Stimulated activated effector memory CD8-positive, alpha-beta T cell treated with anti-CD3 and anti-CD28 coated beads, Interleukin-12 subunit alpha, Interleukin-12 subunit beta, amount 100 ng/mL, for 72 hours (primary cell): Measurements from ENCODE around the gene TWNK.
A peak's percentile ranks its signal among the peaks of the same experiment; 100 is the strongest.

ENCODE experiments used
- ATAC-seq: fragments of 150-1000 bp; cut with Tn5 transposase; 2 replicates; pipeline ENCODE4 v1.10.0; 2021
- DNase-seq, 2 donors: peaks; one replicate each; pipeline ENCODE4 v3.0.0; 2021 to 2022; ENCODE audit warnings: low spot score in 2 of 2
- H3K27ac Mint-ChIP-seq: one replicate; pipeline ENCODE4 v1.8.0; 2022; ENCODE audit warnings: mild to moderate bottlenecking, mixed read lengths
- H3K36me3 Mint-ChIP-seq: one replicate; pipeline ENCODE4 v1.8.0; 2022; ENCODE audit warnings: mild to moderate bottlenecking, mixed read lengths
- H3K4me1 Mint-ChIP-seq: one replicate; pipeline ENCODE4 v1.8.0; 2022; ENCODE audit warnings: mixed read lengths
- H3K4me3 Mint-ChIP-seq: one replicate; pipeline ENCODE4 v1.8.0; 2022; ENCODE audit warnings: mild to moderate bottlenecking, mixed read lengths
- H3K9me3 Mint-ChIP-seq: one replicate; pipeline ENCODE4 v1.8.0; 2022; ENCODE audit warnings: mixed read lengths

The TWNK gene

GRCh38 chr10:101007915-101008822, 20.8 kb downstream of the TWNK start:
- Mint-ChIP-seq H3K4me1 (peaks cover 7% of the 10 kb centered on the region), H3K27ac (no peak overlapping the region), H3K9me3 (no peaks in the 10 kb centered on the region), H3K4me3 (no peak overlapping the region), H3K36me3 (no peaks in the 10 kb centered on the region)
- DNase-seq, result no peak
- ATAC-seq, result no peak

- Mint-ChIP-seq H3K36me3 (no peaks in the 10 kb centered on the region), H3K4me1 (peaks cover 12% of the 10 kb centered on the region), H3K27ac (no peak overlapping the region), H3K9me3 (no peaks in the 10 kb centered on the region), H3K4me3 (no peak overlapping the region)
- DNase-seq (no peak), ATAC-seq (no peak)
These were observed 21.6 kb downstream of the TWNK start for GRCh38 chr10:101008823-101009423.

- DNase-seq, result no peak
- no peak overlapping the region for H3K4me3 Mint-ChIP-seq
- H3K4me1 Mint-ChIP-seq, result peaks cover 26% of the 10 kb centered on the region
- no peaks in the 10 kb centered on the region for H3K36me3 Mint-ChIP-seq
- H3K9me3 Mint-ChIP-seq, result no peaks in the 10 kb centered on the region
- no peak for ATAC-seq
- H3K27ac Mint-ChIP-seq, result no peak overlapping the region
These were observed 23.0 kb downstream of the TWNK start for GRCh38 chr10:101010329-101010728.

- H3K4me1 Mint-ChIP-seq, result peaks cover 28% of the 10 kb centered on the region
- no peak overlapping the region for H3K27ac Mint-ChIP-seq
- H3K9me3 Mint-ChIP-seq, result no peaks in the 10 kb centered on the region
- no peak overlapping the region for H3K4me3 Mint-ChIP-seq
- DNase-seq, result no peak
- ATAC-seq, result no peak
- H3K36me3 Mint-ChIP-seq, result no peaks in the 10 kb centered on the region
These were observed 24.4 kb downstream of the TWNK start for GRCh38 chr10:101011517-101012423.

GRCh38 chr10:101012525-101013364, 25.4 kb downstream of the TWNK start:
- Mint-ChIP-seq H3K9me3 (no peaks in the 10 kb centered on the region), H3K4me3 (peak overlapping the region; percentile 32), H3K36me3 (peaks cover 4% of the 10 kb centered on the region), H3K27ac (peak overlapping the region; percentile 70), H3K4me1 (peaks cover 28% of the 10 kb centered on the region)
- peak; percentile 92 for ATAC-seq
- DNase-seq, result peak; percentile 73 to 89

GRCh38 chr10:101013365-101013825, 26.1 kb downstream of the TWNK start:
- H3K4me1 Mint-ChIP-seq, result peaks cover 31% of the 10 kb centered on the region
- DNase-seq (no peak), ATAC-seq (no peak)
- H3K27ac Mint-ChIP-seq, result peak overlapping the region; percentile 70
- peaks cover 6% of the 10 kb centered on the region for H3K36me3 Mint-ChIP-seq
- H3K4me3 Mint-ChIP-seq, result peak overlapping the region; percentile 32
- no peaks in the 10 kb centered on the region for H3K9me3 Mint-ChIP-seq

GRCh38 chr10:101014230-101014884, 27.0 kb downstream of the TWNK start:
- no peak overlapping the region for H3K27ac Mint-ChIP-seq
- H3K4me1 Mint-ChIP-seq, result peaks cover 40% of the 10 kb centered on the region
- peaks cover 6% of the 10 kb centered on the region for H3K36me3 Mint-ChIP-seq
- ATAC-seq, result peak; percentile 37
- DNase-seq, result peak; percentile 79 to 90
- no peak overlapping the region for H3K4me3 Mint-ChIP-seq
- H3K9me3 Mint-ChIP-seq, result no peaks in the 10 kb centered on the region

GRCh38 chr10:101014966-101015581, 27.7 kb downstream of the TWNK start:
- H3K36me3 Mint-ChIP-seq, result peaks cover 6% of the 10 kb centered on the region
- ATAC-seq (peak; percentile 44), DNase-seq (no peak)
- no peaks in the 10 kb centered on the region for H3K9me3 Mint-ChIP-seq
- peaks cover 44% of the 10 kb centered on the region for H3K4me1 Mint-ChIP-seq
- H3K27ac Mint-ChIP-seq, result no peak overlapping the region
- no peak overlapping the region for H3K4me3 Mint-ChIP-seq

GRCh38 chr10:101015582-101015973, 28.2 kb downstream of the TWNK start:
- Mint-ChIP-seq H3K36me3 (peaks cover 6% of the 10 kb centered on the region), H3K9me3 (no peaks in the 10 kb centered on the region), H3K4me1 (peaks cover 44% of the 10 kb centered on the region), H3K4me3 (no peak overlapping the region), H3K27ac (no peak overlapping the region)
- ATAC-seq, result no peak
- DNase-seq, result no peak

GRCh38 chr10:101016814-101017213, 29.5 kb downstream of the TWNK start:
- Mint-ChIP-seq H3K27ac (no peak overlapping the region), H3K4me1 (peaks cover 44% of the 10 kb centered on the region), H3K36me3 (peaks cover 6% of the 10 kb centered on the region), H3K4me3 (no peak overlapping the region), H3K9me3 (no peaks in the 10 kb centered on the region)
- no peak for DNase-seq
- no peak for ATAC-seq

- H3K4me3 Mint-ChIP-seq, result no peak overlapping the region
- peaks cover 37% of the 10 kb centered on the region for H3K4me1 Mint-ChIP-seq
- no peaks in the 10 kb centered on the region for H3K9me3 Mint-ChIP-seq
- peaks cover 6% of the 10 kb centered on the region for H3K36me3 Mint-ChIP-seq
- DNase-seq, result no peak
- no peak for ATAC-seq
- no peak overlapping the region for H3K27ac Mint-ChIP-seq
These were observed 30.8 kb downstream of the TWNK start for GRCh38 chr10:101018118-101018599.

- peak; percentile 81 to 90 for DNase-seq
- peaks cover 33% of the 10 kb centered on the region for H3K4me1 Mint-ChIP-seq
- ATAC-seq, result peak; percentile 83
- H3K27ac Mint-ChIP-seq, result no peak overlapping the region
- no peaks in the 10 kb centered on the region for H3K9me3 Mint-ChIP-seq
- peaks cover 6% of the 10 kb centered on the region for H3K36me3 Mint-ChIP-seq
- no peak overlapping the region for H3K4me3 Mint-ChIP-seq
These were observed 31.5 kb downstream of the TWNK start for GRCh38 chr10:101018600-101019439.

- Mint-ChIP-seq H3K4me3 (no peak overlapping the region), H3K9me3 (no peaks in the 10 kb centered on the region), H3K27ac (no peak overlapping the region), H3K36me3 (peaks cover 6% of the 10 kb centered on the region), H3K4me1 (peaks cover 27% of the 10 kb centered on the region)
- ATAC-seq, result no peak
- no peak for DNase-seq
These were observed 32.0 kb downstream of the TWNK start for GRCh38 chr10:101019440-101019703.
